Nephron (organoid): ENCODE data around the gene CDC7.
A peak's percentile ranks its signal among the peaks of the same experiment; 100 is the strongest.
"Not testable (repeated sequence)": the region's sequence is repeated elsewhere in the genome, so short reads cannot be mapped to it uniquely, and the experiment has no call there.

Experiments
- H3K27ac Mint-ChIP-seq, 3 experiments: 2 replicates each; pipeline ENCODE4 v1.8.0; 2020; ENCODE audit warnings: mixed read lengths in 3 of 3, mild to moderate bottlenecking in 2 of 3, moderate library complexity in 1 of 3
- H3K27me3 Mint-ChIP-seq: 2 replicates; pipeline ENCODE4 v1.8.0; 2021; ENCODE audit warnings: low read depth, mild to moderate bottlenecking, moderate library complexity, mixed read lengths
- H3K36me3 Mint-ChIP-seq: 2 replicates; pipeline ENCODE4 v1.8.0; 2020; ENCODE audit warnings: low read depth, mixed read lengths
- H3K4me1 Mint-ChIP-seq: 2 replicates; pipeline ENCODE4 v1.8.0; 2020; ENCODE audit warnings: mixed read lengths
- H3K4me3 Mint-ChIP-seq, 3 experiments: 2 replicates each; pipeline ENCODE4 v1.8.0; 2020; ENCODE audit warnings: mild to moderate bottlenecking in 3 of 3, mixed read lengths in 3 of 3, moderate library complexity in 2 of 3
- H3K9me3 Mint-ChIP-seq: 2 replicates; pipeline ENCODE4 v1.8.0; 2020; ENCODE audit warnings: mixed read lengths
- CTCF ChIP-seq, 3 experiments: fragments of 200-600 bp; sonication (generic); IDR thresholded peaks; one replicate each; pipeline ENCODE4 v1.5.0; 2021; ENCODE audit warnings: antibody characterized with exemption in 3 of 3; ENCODE audit not compliant: unreplicated experiment in 3 of 3

The CDC7 gene

GRCh38 chr1:91513160-91513559 lies 12.5 kb downstream of the CDC7 start:
- Mint-ChIP-seq H3K4me3 (no peak overlapping the region), H3K4me1 (peaks cover 17% of the 10 kb centered on the region), H3K27me3 (no peaks in the 10 kb centered on the region), H3K36me3 (peaks cover 40% of the 10 kb centered on the region), H3K27ac (peak overlapping the region; percentile 19 to 63 (median 21)), H3K9me3 (no peaks in the 10 kb centered on the region)
- peak; percentile 39 to 77 (median 44) for TF ChIP-seq CTCF (IDR thresholded peaks at IDR 0.05; ENCODE audit: unreplicated experiment in 3 of 3)

GRCh38 chr1:91513706-91514105 lies 13.1 kb downstream of the CDC7 start:
- H3K4me3 Mint-ChIP-seq: no peak overlapping the region
- H3K27me3 Mint-ChIP-seq: no peaks in the 10 kb centered on the region
- H3K9me3 Mint-ChIP-seq: no peaks in the 10 kb centered on the region
- no peak for TF ChIP-seq CTCF (IDR thresholded peaks at IDR 0.05; ENCODE audit: unreplicated experiment in 3 of 3)
- H3K4me1 Mint-ChIP-seq: peaks cover 17% of the 10 kb centered on the region
- peak overlapping the region in 1 of 3 experiments; percentile 63 for H3K27ac Mint-ChIP-seq
- peaks cover 43% of the 10 kb centered on the region for H3K36me3 Mint-ChIP-seq

- H3K4me1 Mint-ChIP-seq: peaks cover 15% of the 10 kb centered on the region
- no peaks in the 10 kb centered on the region for H3K9me3 Mint-ChIP-seq
- no peak for TF ChIP-seq CTCF (IDR thresholded peaks at IDR 0.05; ENCODE audit: unreplicated experiment in 3 of 3)
- H3K27me3 Mint-ChIP-seq: no peaks in the 10 kb centered on the region
- peaks cover 30% of the 10 kb centered on the region for H3K36me3 Mint-ChIP-seq
- H3K27ac Mint-ChIP-seq: no peak overlapping the region
- H3K4me3 Mint-ChIP-seq: no peak overlapping the region
Observed at GRCh38 chr1:91515994-91516393, 15.3 kb downstream of the CDC7 start.

DNA sequence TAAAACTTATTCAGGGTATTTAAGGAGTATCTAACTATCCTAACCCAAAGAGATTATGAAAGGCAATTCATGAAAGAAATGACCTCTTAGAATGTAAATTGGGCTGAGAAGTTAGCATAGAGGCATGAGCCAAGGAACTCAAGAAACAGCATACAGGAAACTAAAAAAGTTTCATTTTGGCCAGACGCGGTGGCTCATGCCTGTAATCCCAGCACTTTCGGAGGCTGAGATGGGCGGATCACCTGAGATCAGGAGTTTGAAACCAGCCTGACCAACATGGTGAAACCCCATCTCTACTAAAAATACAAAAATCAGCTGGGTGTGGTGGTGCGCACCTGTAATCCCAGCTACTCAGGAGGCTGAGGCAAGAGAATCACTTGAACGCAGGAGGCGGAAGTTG lies 16.0 kb downstream of the CDC7 start:
- H3K36me3 Mint-ChIP-seq: peaks cover 30% of the 10 kb centered on the region
- H3K9me3 Mint-ChIP-seq, H3K27ac Mint-ChIP-seq, H3K27me3 Mint-ChIP-seq, H3K4me3 Mint-ChIP-seq: not testable (repeated sequence)
- H3K4me1 Mint-ChIP-seq: peaks cover 10% of the 10 kb centered on the region

- H3K4me3 Mint-ChIP-seq, H3K27ac Mint-ChIP-seq, H3K27me3 Mint-ChIP-seq, H3K9me3 Mint-ChIP-seq: not testable (repeated sequence)
- H3K4me1 Mint-ChIP-seq: peaks cover 13% of the 10 kb centered on the region
- H3K36me3 Mint-ChIP-seq: peaks cover 26% of the 10 kb centered on the region
Observed at GRCh38 chr1:91519167-91519566, 18.5 kb downstream of the CDC7 start.

- Mint-ChIP-seq H3K27me3 (no peaks in the 10 kb centered on the region), H3K9me3 (no peaks in the 10 kb centered on the region), H3K4me3 (no peak overlapping the region), H3K36me3 (peaks cover 17% of the 10 kb centered on the region), H3K27ac (no peak overlapping the region), H3K4me1 (peaks cover 16% of the 10 kb centered on the region)
- no peak for TF ChIP-seq CTCF (IDR thresholded peaks at IDR 0.05; ENCODE audit: unreplicated experiment in 3 of 3)
Observed at GRCh38 chr1:91520942-91521507, 20.4 kb downstream of the CDC7 start.

DNA sequence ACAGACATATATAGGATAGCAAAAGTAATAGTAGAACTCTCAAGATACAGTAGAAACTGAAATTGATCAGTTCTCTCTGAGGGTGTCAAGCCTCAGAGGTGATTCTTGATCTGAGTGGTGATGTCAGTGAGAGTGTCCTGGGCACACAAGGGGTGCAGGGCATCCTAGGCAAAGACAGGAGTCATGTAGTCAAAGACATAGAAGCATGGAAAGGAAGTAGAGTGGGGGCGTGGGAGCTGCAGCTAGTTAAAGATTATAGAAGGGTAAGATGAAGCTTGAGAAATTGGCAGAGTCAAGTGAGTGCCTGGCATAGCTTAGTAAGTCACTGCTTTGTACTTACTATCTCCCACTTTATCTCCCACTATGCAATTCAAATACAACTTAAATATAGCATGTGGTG lies 22.8 kb downstream of the CDC7 start:
- Mint-ChIP-seq H3K4me3 (no peak overlapping the region), H3K4me1 (peaks cover 35% of the 10 kb centered on the region), H3K9me3 (no peaks in the 10 kb centered on the region), H3K27ac (peak overlapping the region; percentile 4 to 9 (median 7)), H3K27me3 (no peaks in the 10 kb centered on the region), H3K36me3 (peaks cover under 1% of the 10 kb centered on the region)
- no peak for TF ChIP-seq CTCF (IDR thresholded peaks at IDR 0.05; ENCODE audit: unreplicated experiment in 3 of 3)
